ENCODE results near the gene DMXL1. TPM values are rescaled to one million over a fixed set of nuclear protein-coding genes. Genes with fewer than 3 reads are reported as not detected.

The DMXL1 gene
- total RNA-seq, 1 donor from 2014 or later = 51.4 TPM

DNA sequence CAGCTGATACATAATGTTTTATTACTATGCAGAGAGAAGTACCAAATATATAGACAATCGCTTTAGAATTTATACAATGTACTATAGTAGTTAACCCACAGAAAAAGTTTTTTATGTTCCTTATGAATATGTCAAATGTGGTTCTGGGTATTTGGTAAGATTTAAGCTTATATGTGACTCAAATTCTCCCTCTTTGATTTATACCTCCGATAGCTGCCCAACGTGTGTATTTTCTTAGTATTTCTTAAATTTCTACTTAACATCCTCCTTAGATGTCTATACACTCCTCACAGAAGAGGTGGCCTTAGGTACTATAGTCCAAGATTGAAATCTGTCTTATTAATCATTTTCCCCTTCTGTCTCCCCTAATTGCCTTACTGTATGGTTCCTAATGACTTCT, 146.3 kb downstream of the DMXL1 start:
- no peak for ATAC-seq
- no peak overlapping the region for H3K27ac ChIP-seq
- H3K27me3 ChIP-seq = no peaks in the 10 kb centered on the region
- no peak overlapping the region for H3K4me3 ChIP-seq
- peaks cover 32% of the 10 kb centered on the region for H3K36me3 ChIP-seq
- H3K4me1 ChIP-seq = no peaks in the 10 kb centered on the region
- TF ChIP-seq, protein P1, sequence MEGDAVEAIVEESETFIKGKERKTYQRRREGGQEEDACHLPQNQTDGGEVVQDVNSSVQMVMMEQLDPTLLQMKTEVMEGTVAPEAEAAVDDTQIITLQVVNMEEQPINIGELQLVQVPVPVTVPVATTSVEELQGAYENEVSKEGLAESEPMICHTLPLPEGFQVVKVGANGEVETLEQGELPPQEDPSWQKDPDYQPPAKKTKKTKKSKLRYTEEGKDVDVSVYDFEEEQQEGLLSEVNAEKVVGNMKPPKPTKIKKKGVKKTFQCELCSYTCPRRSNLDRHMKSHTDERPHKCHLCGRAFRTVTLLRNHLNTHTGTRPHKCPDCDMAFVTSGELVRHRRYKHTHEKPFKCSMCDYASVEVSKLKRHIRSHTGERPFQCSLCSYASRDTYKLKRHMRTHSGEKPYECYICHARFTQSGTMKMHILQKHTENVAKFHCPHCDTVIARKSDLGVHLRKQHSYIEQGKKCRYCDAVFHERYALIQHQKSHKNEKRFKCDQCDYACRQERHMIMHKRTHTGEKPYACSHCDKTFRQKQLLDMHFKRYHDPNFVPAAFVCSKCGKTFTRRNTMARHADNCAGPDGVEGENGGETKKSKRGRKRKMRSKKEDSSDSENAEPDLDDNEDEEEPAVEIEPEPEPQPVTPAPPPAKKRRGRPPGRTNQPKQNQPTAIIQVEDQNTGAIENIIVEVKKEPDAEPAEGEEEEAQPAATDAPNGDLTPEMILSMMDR (IDR thresholded peaks at IDR 0.05) = no peak
- no peak for DNase-seq
- intact Hi-C loops (cut with DNase I) = no loop called here
- no peaks in the 10 kb centered on the region for H3K9me3 ChIP-seq

DNA sequence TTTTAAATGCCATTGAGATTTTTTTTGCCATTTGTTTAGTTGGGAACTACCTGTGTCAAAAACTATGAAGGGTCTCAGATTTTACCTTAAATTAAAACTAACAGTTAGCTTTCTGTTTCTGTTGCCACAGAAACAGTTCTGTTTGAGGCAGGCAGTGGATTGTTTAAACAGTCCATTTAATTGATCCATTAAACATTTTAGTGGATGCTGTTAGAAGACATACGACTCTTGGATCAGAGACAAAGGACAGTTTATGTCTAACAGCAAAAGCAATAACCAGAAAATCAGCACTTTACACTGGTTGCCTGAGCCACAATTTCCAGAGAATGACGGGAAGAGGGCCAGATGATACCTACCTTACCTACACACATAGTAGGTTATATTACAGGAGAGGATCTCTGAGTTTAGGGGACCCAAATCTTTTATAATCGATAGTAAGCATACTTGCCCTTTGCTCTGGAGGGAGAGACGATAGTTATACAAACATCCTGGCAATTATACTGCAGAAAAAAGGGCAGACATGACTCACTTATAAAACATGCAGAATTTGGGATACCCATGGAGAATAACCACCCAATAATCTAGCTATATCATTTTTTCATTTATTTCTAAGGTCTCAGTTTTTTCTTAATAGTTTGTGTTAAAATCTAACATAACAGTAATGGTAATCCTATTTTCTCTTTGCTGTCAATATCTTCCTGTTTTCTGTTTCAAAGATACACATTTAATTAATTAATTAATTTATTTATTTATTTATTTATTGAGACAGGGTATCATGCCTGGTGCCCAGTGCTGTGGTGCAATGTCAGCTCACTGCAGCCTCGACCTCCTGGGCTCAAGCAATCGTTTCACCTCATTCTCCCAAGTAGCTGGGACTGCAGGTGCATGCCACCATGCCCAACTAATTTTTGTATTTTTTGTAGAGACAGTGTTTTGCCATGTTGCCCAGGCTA, 148.2 kb downstream of the DMXL1 start:
- peaks cover 41% of the 10 kb centered on the region for H3K36me3 ChIP-seq

DNA sequence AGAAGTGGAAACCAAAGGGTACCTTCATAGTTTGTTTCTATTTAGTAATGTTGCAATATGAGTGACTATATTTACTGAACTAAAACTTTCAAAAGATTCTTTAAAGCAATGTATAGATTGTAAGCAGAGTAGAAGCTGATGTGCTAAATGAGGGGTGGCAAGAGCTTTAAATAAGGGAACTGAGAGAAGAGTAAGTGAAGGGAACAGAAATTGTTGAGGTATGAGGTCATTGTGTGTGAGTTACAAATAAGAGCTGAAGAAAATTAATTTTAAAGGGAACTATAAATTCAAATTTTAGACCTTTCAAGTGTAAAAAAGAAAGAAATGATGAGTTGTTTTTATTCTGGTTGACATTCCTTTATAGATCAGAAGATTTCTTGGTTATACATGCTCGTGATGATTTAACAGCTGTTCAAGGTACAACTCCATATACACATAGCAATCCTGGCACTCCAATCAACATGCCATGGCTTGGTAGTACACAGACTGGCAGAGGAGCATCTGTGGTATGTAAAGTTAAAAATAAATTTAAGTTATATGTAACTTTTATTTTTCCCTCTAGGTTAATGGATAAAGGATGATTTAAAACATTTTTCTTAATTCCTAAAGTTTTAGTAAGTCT, 149.8 kb downstream of the DMXL1 start:
- no peak for DNase-seq
- H3K36me3 ChIP-seq = peaks cover 49% of the 10 kb centered on the region
- intact Hi-C loops (cut with DNase I) = no loop called here

More for the DNA sequence above, 148.2 kb downstream of the DMXL1 start:
- DNase-seq = no peak
- ATAC-seq = no peak
- no peaks in the 10 kb centered on the region for H3K4me1 ChIP-seq
- TF ChIP-seq, protein P1 (IDR thresholded peaks at IDR 0.05) = no peak
- H3K27me3 ChIP-seq = no peaks in the 10 kb centered on the region
- intact Hi-C loops (cut with DNase I) = no loop called here
- H3K9me3 ChIP-seq = no peaks in the 10 kb centered on the region
- no peak overlapping the region for H3K27ac ChIP-seq
- H3K4me3 ChIP-seq = no peak overlapping the region

GRCh38 chr5:119221330-119221729, 150.4 kb downstream of the DMXL1 start:
- no peak overlapping the region for H3K27ac ChIP-seq
- no peaks in the 10 kb centered on the region for H3K27me3 ChIP-seq
- no peak overlapping the region for H3K4me3 ChIP-seq
- H3K4me1 ChIP-seq = no peaks in the 10 kb centered on the region
- intact Hi-C loops (cut with DNase I) = no loop called here
- no peak for DNase-seq
- no peak for ATAC-seq
- peaks cover 48% of the 10 kb centered on the region for H3K36me3 ChIP-seq
- TF ChIP-seq, protein P1 (IDR thresholded peaks at IDR 0.05) = no peak
- no peaks in the 10 kb centered on the region for H3K9me3 ChIP-seq

More for the DNA sequence above, 149.8 kb downstream of the DMXL1 start:
- H3K9me3 ChIP-seq = no peaks in the 10 kb centered on the region
- no peak for ATAC-seq
- TF ChIP-seq, protein P1 (IDR thresholded peaks at IDR 0.05) = no peak
- H3K27ac ChIP-seq = no peak overlapping the region
- no peak overlapping the region for H3K4me3 ChIP-seq
- H3K4me1 ChIP-seq = no peaks in the 10 kb centered on the region
- H3K27me3 ChIP-seq = no peaks in the 10 kb centered on the region

DNA sequence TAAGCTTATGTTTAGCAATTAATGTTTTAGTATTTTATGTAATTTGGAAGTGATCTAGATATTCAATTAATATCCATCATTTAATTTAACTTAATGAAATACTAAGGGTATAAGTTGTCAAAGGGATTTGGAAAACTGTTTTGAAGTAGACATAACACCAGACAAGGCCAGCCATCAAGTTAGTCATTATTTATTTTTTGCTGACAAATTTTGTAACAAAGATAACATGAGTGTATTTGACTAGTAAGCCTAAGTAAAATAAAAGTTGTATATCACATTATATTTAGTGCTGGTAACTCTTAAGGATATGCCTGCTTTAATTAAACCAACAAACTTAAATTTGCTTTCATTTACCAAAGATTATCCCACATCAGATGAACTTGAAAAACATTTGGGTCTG, 159.1 kb downstream of the DMXL1 start:
- H3K4me1 ChIP-seq = no peaks in the 10 kb centered on the region
- DNase-seq (no peak), ATAC-seq (no peak)
- H3K36me3 ChIP-seq = peaks cover 29% of the 10 kb centered on the region
- no peaks in the 10 kb centered on the region for H3K9me3 ChIP-seq
- H3K27me3 ChIP-seq = no peaks in the 10 kb centered on the region
- H3K4me3 ChIP-seq = no peak overlapping the region
- TF ChIP-seq, protein P1 (IDR thresholded peaks at IDR 0.05) = no peak
- H3K27ac ChIP-seq = no peak overlapping the region
- intact Hi-C loops (cut with DNase I) = no loop called here

Data from upper lobe of right lung (tissue), 1 donor.